Astrocyte (in vitro differentiated cells and primary cell): ENCODE measurements around the gene DNMT1. TPM values are rescaled to one million over a fixed set of nuclear protein-coding genes. Genes with fewer than 3 reads are reported as not detected.
"Not testable (repeated sequence)": the region's sequence is repeated elsewhere in the genome, so short reads cannot be mapped to it uniquely, and the experiment has no call there.

ENCODE experiments used
- DNase-seq: peaks from one replicate; pipeline ENCODE4 v3.0.0-alpha.2; 2010; ENCODE audit warnings: low read depth
- FAIRE-seq: peaks from 2 replicates; lab custom pipeline; 2011; peaks lifted over from hg19 to GRCh38; lab: Jason Lieb, UNC
- H2AFZ ChIP-seq: 2 replicates; pipeline ENCODE4 v1.6.0; 2012; ENCODE audit warnings: low read depth, low read length, inconsistent platforms
- H3K27ac ChIP-seq: 2 replicates; pipeline ENCODE4 v1.5.1; 2011; ENCODE audit warnings: low read depth, low read length, inconsistent platforms
- H3K27me3 ChIP-seq: 2 replicates; pipeline ENCODE4 v1.6.0; 2011; ENCODE audit warnings: low read length, inconsistent platforms; ENCODE audit not compliant: insufficient read depth
- H3K36me3 ChIP-seq: 2 replicates; pipeline ENCODE4 v1.5.1; 2011; ENCODE audit warnings: low read length, inconsistent platforms; ENCODE audit not compliant: insufficient read depth
- H3K4me1 ChIP-seq: 2 replicates; pipeline ENCODE4 v1.5.1; 2011; ENCODE audit warnings: low read length, inconsistent platforms; ENCODE audit not compliant: insufficient read depth
- H3K4me2 ChIP-seq: 2 replicates; pipeline ENCODE4 v1.6.0; 2012; ENCODE audit warnings: low read length, inconsistent platforms
- H3K4me3 ChIP-seq: 2 replicates; pipeline ENCODE4 v1.5.1; 2011; ENCODE audit warnings: low read depth, mild to moderate bottlenecking, low read length, inconsistent platforms; ENCODE audit not compliant: insufficient read depth
- H3K79me2 ChIP-seq: 2 replicates; pipeline ENCODE4 v1.6.0; 2012; ENCODE audit warnings: mild to moderate bottlenecking, low read length, inconsistent platforms; ENCODE audit not compliant: insufficient read depth
- H3K9ac ChIP-seq: 2 replicates; pipeline ENCODE4 v1.6.0; 2012; ENCODE audit warnings: mild to moderate bottlenecking, low read length, inconsistent platforms
- H3K9me3 ChIP-seq: 2 replicates; pipeline ENCODE4 v1.5.1; 2012; ENCODE audit warnings: low read depth, mild to moderate bottlenecking, low read length, inconsistent platforms; ENCODE audit not compliant: insufficient read depth
- H4K20me1 ChIP-seq: 2 replicates; pipeline ENCODE4 v1.6.0; 2012; ENCODE audit warnings: low read length, inconsistent platforms; ENCODE audit not compliant: insufficient read depth
- H3K27ac Mint-ChIP-seq: one replicate; pipeline ENCODE4 v1.8.0; 2021; ENCODE audit warnings: mild to moderate bottlenecking, mixed read lengths; ENCODE audit not compliant: unreplicated experiment
- H3K27me3 Mint-ChIP-seq: one replicate; pipeline ENCODE4 v1.8.0; 2021; ENCODE audit warnings: low read depth, mixed read lengths; ENCODE audit not compliant: unreplicated experiment
- H3K36me3 Mint-ChIP-seq: one replicate; pipeline ENCODE4 v1.8.0; 2021; ENCODE audit warnings: low read depth, mixed read lengths; ENCODE audit not compliant: unreplicated experiment
- H3K4me1 Mint-ChIP-seq: one replicate; pipeline ENCODE4 v1.8.0; 2021; ENCODE audit warnings: low read depth, mixed read lengths; ENCODE audit not compliant: unreplicated experiment
- H3K4me3 Mint-ChIP-seq: one replicate; pipeline ENCODE4 v1.8.0; 2021; ENCODE audit warnings: mild to moderate bottlenecking, moderate library complexity, mixed read lengths; ENCODE audit not compliant: unreplicated experiment
- H3K9me3 Mint-ChIP-seq: one replicate; pipeline ENCODE4 v1.8.0; 2021; ENCODE audit warnings: mild to moderate bottlenecking, mixed read lengths; ENCODE audit not compliant: unreplicated experiment
- EZH2 ChIP-seq: IDR thresholded peaks from 2 replicates; pipeline ENCODE4 v1.6.1; 2012; ENCODE audit warnings: mild to moderate bottlenecking, low read length, inconsistent platforms; ENCODE audit not compliant: insufficient read depth
- total RNA-seq: library from RNA; stranded (reverse); gene quantifications from 2 replicates; pipeline ENCODE4 v1.2.1, GENCODE V29; 2021
- TF ChIP-seq, protein P1 (sequence below): IDR thresholded peaks from 2 replicates; pipeline ENCODE4 v1.5.1; 2011; ENCODE audit warnings: low read depth, mild to moderate bottlenecking, inconsistent platforms, low read length, moderate library complexity; ENCODE audit not compliant: insufficient read depth

The DNMT1 gene
- total RNA-seq, 1 donor from 2014 or later: 50.6 TPM

DNA sequence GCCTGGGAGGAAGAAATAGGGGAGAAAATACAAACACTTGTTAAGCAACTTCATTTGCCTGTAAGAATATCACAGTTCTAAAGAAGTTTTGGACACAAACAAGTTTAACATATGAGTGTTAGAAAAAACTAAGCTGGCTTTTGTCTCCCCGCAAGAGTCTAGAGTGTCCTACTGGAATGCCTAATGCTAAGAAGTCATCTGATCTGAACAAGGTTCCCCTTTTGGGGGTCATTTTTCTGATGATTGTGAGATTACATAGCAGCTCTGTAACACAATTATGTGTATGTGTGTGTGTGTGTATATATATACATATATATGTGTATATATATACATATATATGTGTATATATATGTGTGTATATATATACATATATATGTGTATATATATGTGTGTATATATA is 12.7 kb downstream of the DNMT1 start:
- no peaks in the 10 kb centered on the region for H3K9me3 Mint-ChIP-seq
- no peaks in the 10 kb centered on the region for H3K4me1 Mint-ChIP-seq
- no peak overlapping the region for H3K4me3 Mint-ChIP-seq
- Histone ChIP-seq H2AFZ (no peak overlapping the region), H3K27ac (no peak overlapping the region), H3K9me3 (no peaks in the 10 kb centered on the region), H3K4me1 (no peaks in the 10 kb centered on the region), H4K20me1 (peaks cover 43% of the 10 kb centered on the region), H3K9ac (no peak overlapping the region), H3K4me2 (no peak overlapping the region), H3K36me3 (peaks cover 23% of the 10 kb centered on the region), H3K79me2 (peaks cover 57% of the 10 kb centered on the region), H3K4me3 (no peak overlapping the region), H3K27me3 (no peaks in the 10 kb centered on the region)
- FAIRE-seq (no peak), DNase-seq (no peak)
- H3K36me3 Mint-ChIP-seq: peaks cover 2% of the 10 kb centered on the region
- no peaks in the 10 kb centered on the region for H3K27me3 Mint-ChIP-seq
- TF ChIP-seq EZH2: no peak
- no peak overlapping the region for H3K27ac Mint-ChIP-seq

DNA sequence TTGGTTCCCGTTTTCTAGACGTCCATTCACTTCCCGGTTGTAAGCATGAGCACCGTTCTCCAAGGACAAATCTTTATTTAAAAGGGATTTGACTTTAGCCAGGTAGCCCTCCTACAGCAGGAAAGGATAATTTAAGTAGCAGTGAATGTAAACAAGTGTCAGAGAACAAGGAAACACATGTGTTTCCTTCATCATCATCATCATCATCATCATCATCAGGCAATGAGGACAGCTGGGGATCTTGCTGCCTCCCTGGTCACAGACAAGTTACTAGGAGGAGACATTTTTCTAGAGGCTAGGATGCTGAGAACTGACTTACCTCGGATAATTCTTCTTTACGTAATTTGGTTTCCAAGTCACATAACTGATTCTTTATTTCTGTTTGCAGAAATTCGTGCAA is 14.3 kb downstream of the DNMT1 start:
- Mint-ChIP-seq H3K27me3 (no peaks in the 10 kb centered on the region), H3K4me1 (no peaks in the 10 kb centered on the region), H3K36me3 (peaks cover 3% of the 10 kb centered on the region), H3K9me3 (no peaks in the 10 kb centered on the region), H3K27ac (no peak overlapping the region), H3K4me3 (no peak overlapping the region)
- H3K4me1 ChIP-seq: no peaks in the 10 kb centered on the region
- peaks cover 25% of the 10 kb centered on the region for H3K36me3 ChIP-seq
- no peaks in the 10 kb centered on the region for H3K27me3 ChIP-seq
- H3K4me2 ChIP-seq: no peak overlapping the region
- no peak overlapping the region for H2AFZ ChIP-seq
- peaks cover 32% of the 10 kb centered on the region for H4K20me1 ChIP-seq
- no peak overlapping the region for H3K4me3 ChIP-seq
- peaks cover 41% of the 10 kb centered on the region for H3K79me2 ChIP-seq
- no peak for DNase-seq
- no peak overlapping the region for H3K27ac ChIP-seq
- TF ChIP-seq EZH2: no peak
- TF ChIP-seq, protein P1, sequence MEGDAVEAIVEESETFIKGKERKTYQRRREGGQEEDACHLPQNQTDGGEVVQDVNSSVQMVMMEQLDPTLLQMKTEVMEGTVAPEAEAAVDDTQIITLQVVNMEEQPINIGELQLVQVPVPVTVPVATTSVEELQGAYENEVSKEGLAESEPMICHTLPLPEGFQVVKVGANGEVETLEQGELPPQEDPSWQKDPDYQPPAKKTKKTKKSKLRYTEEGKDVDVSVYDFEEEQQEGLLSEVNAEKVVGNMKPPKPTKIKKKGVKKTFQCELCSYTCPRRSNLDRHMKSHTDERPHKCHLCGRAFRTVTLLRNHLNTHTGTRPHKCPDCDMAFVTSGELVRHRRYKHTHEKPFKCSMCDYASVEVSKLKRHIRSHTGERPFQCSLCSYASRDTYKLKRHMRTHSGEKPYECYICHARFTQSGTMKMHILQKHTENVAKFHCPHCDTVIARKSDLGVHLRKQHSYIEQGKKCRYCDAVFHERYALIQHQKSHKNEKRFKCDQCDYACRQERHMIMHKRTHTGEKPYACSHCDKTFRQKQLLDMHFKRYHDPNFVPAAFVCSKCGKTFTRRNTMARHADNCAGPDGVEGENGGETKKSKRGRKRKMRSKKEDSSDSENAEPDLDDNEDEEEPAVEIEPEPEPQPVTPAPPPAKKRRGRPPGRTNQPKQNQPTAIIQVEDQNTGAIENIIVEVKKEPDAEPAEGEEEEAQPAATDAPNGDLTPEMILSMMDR: no peak
- no peak overlapping the region for H3K9ac ChIP-seq
- FAIRE-seq: no peak
- no peaks in the 10 kb centered on the region for H3K9me3 ChIP-seq

DNA sequence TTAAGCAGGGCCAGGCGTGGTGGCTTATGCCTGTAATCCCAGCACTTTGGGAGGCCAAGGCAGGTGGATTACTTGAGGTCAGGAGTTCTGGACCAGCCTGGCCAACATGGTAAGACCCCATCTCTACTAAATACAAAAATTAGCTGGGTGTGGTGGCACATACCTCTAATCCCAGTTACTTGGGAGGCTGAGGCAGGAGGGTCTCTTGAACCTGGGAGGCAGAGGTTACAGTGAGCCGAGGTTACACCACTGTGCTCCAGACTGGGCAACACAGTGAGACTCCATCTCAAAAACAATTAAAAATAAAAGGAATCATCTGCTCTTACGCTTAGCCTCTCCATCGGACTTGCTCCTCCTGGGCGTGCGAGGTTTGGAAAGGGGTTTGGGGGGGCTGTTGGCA is 14.7 kb downstream of the DNMT1 start:
- FAIRE-seq, H3K27ac Mint-ChIP-seq: not testable (repeated sequence)
- peaks cover 29% of the 10 kb centered on the region for H3K36me3 ChIP-seq

More for the DNA sequence above, 14.7 kb downstream of the DNMT1 start:
- H3K27ac ChIP-seq, H3K36me3 Mint-ChIP-seq, H3K9ac ChIP-seq, H3K27me3 Mint-ChIP-seq, H3K4me2 ChIP-seq, H2AFZ ChIP-seq, H3K9me3 ChIP-seq, H3K27me3 ChIP-seq, H3K4me1 ChIP-seq, H3K4me1 Mint-ChIP-seq, H3K4me3 ChIP-seq, H3K4me3 Mint-ChIP-seq, H3K9me3 Mint-ChIP-seq, DNase-seq: not testable (repeated sequence)
- H4K20me1 ChIP-seq: peaks cover 33% of the 10 kb centered on the region
- peaks cover 39% of the 10 kb centered on the region for H3K79me2 ChIP-seq
